NOMO-1 treated with dmso at 0.1 percent for 144 hours (cell line): ENCODE measurements around the gene HIF3A.
"Not testable (repeated sequence)": the region's sequence is repeated elsewhere in the genome, so short reads cannot be mapped to it uniquely, and the experiment has no call there.

Experiments
- DNase-seq: peaks from one replicate; lab custom pipeline; 2025; ENCODE audit not compliant: unreplicated experiment; lab: John Stamatoyannopoulos, UW

HIF3A gene

GRCh38 chr19:46291829-46292228 is 5.0 kb upstream of the HIF3A start:
- DNase-seq: no peak

GRCh38 chr19:46294494-46294893 is 2.3 kb upstream of the HIF3A start:
- DNase-seq: no peak

GRCh38 chr19:46295401-46296201 is 1.2 kb upstream of the HIF3A start:
- no peak for DNase-seq

GRCh38 chr19:46296202-46296480 is 701 bp upstream of the HIF3A start:
- DNase-seq: no peak

GRCh38 chr19:46297700-46298478 is 1.0 kb downstream of the HIF3A start:
- DNase-seq: no peak

- DNase-seq: no peak
Observed at GRCh38 chr19:46298479-46299003, 1.7 kb downstream of the HIF3A start.

- DNase-seq: no peak
Observed at GRCh38 chr19:46299004-46299509, 2.2 kb downstream of the HIF3A start.

GRCh38 chr19:46299695-46300094 is 2.9 kb downstream of the HIF3A start:
- no peak for DNase-seq

- DNase-seq: no peak
Observed at GRCh38 chr19:46303322-46303690, 6.5 kb downstream of the HIF3A start.

- DNase-seq: no peak
Observed at GRCh38 chr19:46303691-46304397, 7.0 kb downstream of the HIF3A start.

GRCh38 chr19:46306501-46306900 is 9.7 kb downstream of the HIF3A start:
- no peak for DNase-seq

- no peak for DNase-seq
Observed at GRCh38 chr19:46308510-46308909, 11.7 kb downstream of the HIF3A start.

GRCh38 chr19:46309056-46309455 is 12.2 kb downstream of the HIF3A start:
- DNase-seq: no peak

GRCh38 chr19:46311444-46311843 is 14.6 kb downstream of the HIF3A start:
- DNase-seq: no peak

GRCh38 chr19:46313540-46314469 is 17.0 kb downstream of the HIF3A start:
- DNase-seq: not testable (repeated sequence)

- DNase-seq: no peak
Observed at GRCh38 chr19:46317339-46317738, 20.5 kb downstream of the HIF3A start.

- DNase-seq: no peak
Observed at GRCh38 chr19:46319613-46320012, 22.8 kb downstream of the HIF3A start.

GRCh38 chr19:46320559-46320958 is 23.7 kb downstream of the HIF3A start:
- no peak for DNase-seq

GRCh38 chr19:46321653-46322052 is 24.8 kb downstream of the HIF3A start:
- no peak for DNase-seq

- not testable (repeated sequence) for DNase-seq
Observed at GRCh38 chr19:46323227-46323626, 26.4 kb downstream of the HIF3A start.
